CD4-positive, alpha-beta memory T cell (primary cell): ENCODE data around the gene CTNNBL1. TPM values are rescaled to one million over a fixed set of nuclear protein-coding genes. Genes with fewer than 3 reads are reported as not detected.

Source experiments
- CTCF ChIA-PET: fragments of 350-600 bp; sonication (Branson Sonifier 250); formaldehyde crosslinking; loops from one replicate; lab custom pipeline; 2021; ENCODE audit warnings: inconsistent platforms; ENCODE audit not compliant: partially characterized antibody; lab: Charles Lee
- POLR2A ChIA-PET: fragments of 350-600 bp; sonication (Branson Sonifier 250); formaldehyde crosslinking; loops from one replicate; lab custom pipeline; 2021; ENCODE audit not compliant: partially characterized antibody; lab: Charles Lee
- DNase-seq, 5 donors: peaks; one replicate each; pipeline versions ENCODE4 v3.0.0 to v3.0.0-alpha.2; 2020 to 2022; ENCODE audit warnings: mixed read lengths in 1 of 5
- H3K27ac ChIP-seq: one replicate; pipeline ENCODE4 v1.7.0; 2013; ENCODE audit warnings: low read depth, low read length
- H3K27me3 ChIP-seq: 2 replicates; pipeline ENCODE4 v1.7.0; 2013; ENCODE audit warnings: mild to moderate bottlenecking, low read length, moderate library complexity; ENCODE audit not compliant: insufficient read depth
- H3K36me3 ChIP-seq: 2 replicates; pipeline ENCODE4 v1.7.0; 2013; ENCODE audit warnings: mild to moderate bottlenecking, low read length, moderate library complexity; ENCODE audit not compliant: insufficient read depth
- H3K4me1 ChIP-seq: 2 replicates; pipeline ENCODE4 v1.7.0; 2013; ENCODE audit warnings: mild to moderate bottlenecking, low read length, moderate library complexity; ENCODE audit not compliant: insufficient read depth
- H3K4me3 ChIP-seq, 2 donors: one replicate each; pipeline ENCODE4 v1.7.0; 2013; ENCODE audit warnings: low read length in 2 of 2, mild to moderate bottlenecking in 1 of 2
- H3K9me3 ChIP-seq, 2 donors: one replicate each; pipeline ENCODE4 v1.7.0; 2013; ENCODE audit warnings: low read length in 2 of 2, control low read depth in 1 of 2; ENCODE audit not compliant: control insufficient read depth in 1 of 2
- H3K27ac Mint-ChIP-seq, 7 donors: one replicate each; pipeline ENCODE4 v1.8.0; 2020 to 2021; ENCODE audit warnings: mixed read lengths in 7 of 7, mild to moderate bottlenecking in 6 of 7, inconsistent platforms in 3 of 7, moderate library complexity in 3 of 7
- H3K27me3 Mint-ChIP-seq, 2 donors: one replicate each; pipeline ENCODE4 v1.8.0; 2020 to 2021; ENCODE audit warnings: mixed read lengths in 2 of 2
- H3K36me3 Mint-ChIP-seq, 2 donors: one replicate each; pipeline ENCODE4 v1.8.0; 2020 to 2021; ENCODE audit warnings: mixed read lengths in 2 of 2, inconsistent platforms in 1 of 2, mild to moderate bottlenecking in 1 of 2
- H3K4me1 Mint-ChIP-seq, 4 donors: one replicate each; pipeline ENCODE4 v1.8.0; 2020 to 2021; ENCODE audit warnings: mixed read lengths in 4 of 4, mild to moderate bottlenecking in 1 of 4
- H3K4me3 Mint-ChIP-seq, 8 donors: one replicate each; pipeline ENCODE4 v1.8.0; 2020 to 2021; ENCODE audit warnings: mixed read lengths in 8 of 8, mild to moderate bottlenecking in 7 of 8, moderate library complexity in 6 of 8, inconsistent platforms in 3 of 8
- H3K9me3 Mint-ChIP-seq, 8 donors: one replicate each; pipeline ENCODE4 v1.8.0; 2020 to 2021; ENCODE audit warnings: mixed read lengths in 8 of 8, mild to moderate bottlenecking in 5 of 8, inconsistent platforms in 3 of 8, moderate library complexity in 1 of 8
- intact Hi-C: fragments of 100-400 bp; cut with micrococcal nuclease; formaldehyde crosslinking; loops from one replicate; pipeline ENCODE4 v1.15.1; 2023
- polyA plus RNA-seq, 2 donors: library from polyadenylated mRNA; unstranded; fragments of 300-500 nt; fragmentation: Illumina TruSeq; gene quantifications; one replicate each; pipeline ENCODE4 v1.2.3, GENCODE V29; 2021
- total RNA-seq, 2 experiments: library from RNA; stranded (reverse); gene quantifications; one replicate each; pipeline ENCODE4 v1.2.3, GENCODE V29; 2021

Gene CTNNBL1
- total and polyA plus RNA-seq, 4 experiments from 2014 or later = 41.5 to 104 (median 64.2) TPM

DNA sequence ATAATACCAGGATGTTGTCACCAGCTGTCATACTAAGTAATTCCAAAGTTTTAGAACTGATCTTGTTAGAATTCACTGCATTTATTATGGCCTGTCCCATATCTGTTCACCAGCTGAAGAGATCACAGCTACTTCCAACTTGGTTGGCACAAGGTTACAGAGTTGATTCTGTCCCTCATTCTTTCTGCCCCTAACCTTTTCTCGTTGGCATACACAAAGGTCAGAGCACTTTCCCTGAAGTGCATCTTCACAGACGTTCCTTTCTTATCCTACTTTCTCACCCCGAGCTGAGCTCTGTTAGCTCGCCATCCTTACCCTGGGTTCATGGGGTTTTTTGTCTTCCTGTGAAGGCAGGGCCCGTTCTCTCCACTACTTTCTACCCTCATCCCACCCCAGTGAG, 143.1 kb downstream of the CTNNBL1 start:
- no peak overlapping the region for H3K27ac Mint-ChIP-seq
- peaks cover 25% of the 10 kb centered on the region in 2 donors for H3K36me3 Mint-ChIP-seq
- H3K4me1 Mint-ChIP-seq = peaks cover 0 to 9% (median 6%) of the 10 kb centered on the region in 4 donors
- no peak overlapping the region for H3K4me3 Mint-ChIP-seq
- no peaks in the 10 kb centered on the region for H3K9me3 ChIP-seq
- H3K36me3 ChIP-seq = no peaks in the 10 kb centered on the region
- no peaks in the 10 kb centered on the region for H3K27me3 ChIP-seq
- CTCF ChIA-PET = no interaction called here
- no peaks in the 10 kb centered on the region for H3K27me3 Mint-ChIP-seq
- H3K9me3 Mint-ChIP-seq = no peaks in the 10 kb centered on the region
- H3K27ac ChIP-seq = no peak overlapping the region
- no peaks in the 10 kb centered on the region for H3K4me1 ChIP-seq
- H3K4me3 ChIP-seq = no peak overlapping the region
- POLR2A ChIA-PET = no interaction called here
- DNase-seq = no peak
- intact Hi-C loops = no loop called here

DNA sequence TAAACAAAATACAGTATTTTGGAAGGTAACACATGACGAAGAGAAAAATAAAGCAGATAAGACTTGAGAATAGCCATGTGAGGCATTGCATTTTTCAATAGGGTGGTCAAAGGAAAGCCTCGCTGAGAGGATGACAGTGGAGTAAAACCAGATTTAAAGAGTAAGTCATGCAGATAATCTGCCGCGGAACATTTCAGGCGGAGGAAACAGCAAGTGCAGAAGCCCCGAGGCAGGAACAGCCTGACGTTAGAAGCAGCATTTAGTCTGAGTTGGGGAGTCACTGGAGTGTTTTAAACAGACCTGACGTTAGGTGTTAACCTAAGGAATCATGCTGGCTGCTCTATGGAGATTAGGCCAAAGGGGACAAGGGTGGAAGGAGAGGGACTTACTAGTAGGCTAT, 144.1 kb downstream of the CTNNBL1 start:
- Histone ChIP-seq H3K36me3 (peaks cover 9% of the 10 kb centered on the region), H3K27me3 (no peaks in the 10 kb centered on the region), H3K9me3 (no peaks in the 10 kb centered on the region), H3K4me1 (no peaks in the 10 kb centered on the region), H3K27ac (no peak overlapping the region), H3K4me3 (no peak overlapping the region)
- peaks cover 28 to 30% of the 10 kb centered on the region in 2 donors for H3K36me3 Mint-ChIP-seq
- H3K4me1 Mint-ChIP-seq = peaks cover 0 to 9% (median 6%) of the 10 kb centered on the region in 4 donors
- no peak overlapping the region for H3K27ac Mint-ChIP-seq
- POLR2A ChIA-PET = no interaction called here
- no peaks in the 10 kb centered on the region for H3K9me3 Mint-ChIP-seq
- intact Hi-C loops = no loop called here
- CTCF ChIA-PET = no interaction called here
- H3K27me3 Mint-ChIP-seq = no peaks in the 10 kb centered on the region
- H3K4me3 Mint-ChIP-seq = no peak overlapping the region
- no peak for DNase-seq

DNA sequence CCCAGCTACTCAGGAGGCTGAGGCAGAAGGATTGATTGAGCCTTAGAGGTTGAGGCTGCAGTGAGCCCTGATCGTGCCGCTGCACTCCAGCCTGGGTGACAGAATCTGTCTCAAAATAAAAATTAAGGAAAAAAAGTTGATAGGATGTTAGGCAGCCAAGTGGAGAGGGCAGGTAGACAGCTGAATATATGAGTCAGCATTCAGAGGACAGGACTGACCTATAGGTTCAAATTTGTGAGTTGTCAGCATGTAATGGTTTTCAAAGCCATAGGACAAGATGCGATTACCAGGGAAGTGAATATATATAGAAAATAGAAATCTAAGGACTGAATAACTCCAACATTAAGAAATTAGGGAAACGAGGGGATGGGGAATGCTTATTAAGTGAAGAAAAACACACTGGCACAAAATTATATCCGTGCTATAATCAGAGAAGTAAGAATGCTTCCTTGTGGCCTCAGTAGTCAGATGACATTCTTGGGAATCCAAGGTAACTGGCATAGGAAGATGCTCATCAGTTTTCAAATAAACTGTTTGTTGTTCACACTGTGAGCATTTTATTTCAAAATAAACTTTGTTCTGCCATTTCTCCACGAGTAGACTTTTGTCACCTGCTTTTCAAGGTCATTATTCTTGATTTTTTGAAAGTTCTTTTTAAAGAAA, 145.1 kb downstream of the CTNNBL1 start:
- CTCF ChIA-PET = no interaction called here
- peaks cover 36 to 39% of the 10 kb centered on the region in 2 donors for H3K36me3 Mint-ChIP-seq
- no peak overlapping the region for H3K27ac ChIP-seq
- H3K4me3 Mint-ChIP-seq = no peak overlapping the region
- DNase-seq = no peak
- intact Hi-C loops = no loop called here
- H3K36me3 ChIP-seq = peaks cover 15% of the 10 kb centered on the region
- no peaks in the 10 kb centered on the region for H3K4me1 ChIP-seq
- H3K4me1 Mint-ChIP-seq = peaks cover 0 to 9% (median 6%) of the 10 kb centered on the region in 4 donors
- H3K27ac Mint-ChIP-seq = no peak overlapping the region
- H3K4me3 ChIP-seq = no peak overlapping the region
- no peaks in the 10 kb centered on the region for H3K9me3 ChIP-seq
- POLR2A ChIA-PET = no interaction called here
- no peaks in the 10 kb centered on the region for H3K9me3 Mint-ChIP-seq
- H3K27me3 Mint-ChIP-seq = no peaks in the 10 kb centered on the region
- no peaks in the 10 kb centered on the region for H3K27me3 ChIP-seq

DNA sequence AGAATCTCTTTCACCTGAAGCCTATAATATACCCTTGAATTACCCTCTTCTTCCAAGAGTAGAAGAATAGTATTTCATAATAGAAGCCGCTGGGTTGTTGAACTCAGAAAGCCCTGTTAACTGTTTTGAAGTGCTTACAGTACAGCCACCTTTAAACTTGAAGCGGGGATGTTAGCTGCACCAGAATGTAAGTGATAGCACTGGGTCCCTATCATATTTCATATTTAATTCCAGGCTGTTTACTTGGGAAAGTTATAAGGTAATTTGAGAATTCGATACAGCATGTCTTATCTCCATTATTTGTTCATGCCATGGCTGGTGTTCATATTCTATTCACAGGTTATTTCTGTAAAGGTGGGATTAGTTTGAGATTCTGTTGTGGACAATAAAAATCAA, 145.6 kb downstream of the CTNNBL1 start:
- H3K4me3 Mint-ChIP-seq = no peak overlapping the region
- no peaks in the 10 kb centered on the region for H3K9me3 ChIP-seq
- H3K4me1 Mint-ChIP-seq = peaks cover 0 to 9% (median 6%) of the 10 kb centered on the region in 4 donors
- no peak for DNase-seq
- peaks cover 38 to 41% of the 10 kb centered on the region in 2 donors for H3K36me3 Mint-ChIP-seq
- POLR2A ChIA-PET = no interaction called here
- H3K27ac ChIP-seq = no peak overlapping the region
- H3K36me3 ChIP-seq = peaks cover 15% of the 10 kb centered on the region
- no peaks in the 10 kb centered on the region for H3K9me3 Mint-ChIP-seq
- no peak overlapping the region for H3K4me3 ChIP-seq
- CTCF ChIA-PET = no interaction called here
- H3K27me3 ChIP-seq = no peaks in the 10 kb centered on the region
- intact Hi-C loops = no loop called here
- H3K27me3 Mint-ChIP-seq = no peaks in the 10 kb centered on the region
- H3K4me1 ChIP-seq = no peaks in the 10 kb centered on the region
- no peak overlapping the region for H3K27ac Mint-ChIP-seq

- Histone ChIP-seq H3K27ac (no peak overlapping the region), H3K4me1 (no peaks in the 10 kb centered on the region), H3K4me3 (no peak overlapping the region), H3K36me3 (peaks cover 15% of the 10 kb centered on the region), H3K9me3 (no peaks in the 10 kb centered on the region), H3K27me3 (no peaks in the 10 kb centered on the region)
- Mint-ChIP-seq H3K27me3 (no peaks in the 10 kb centered on the region), H3K36me3 (peaks cover 40 to 46% of the 10 kb centered on the region in 2 donors), H3K27ac (peak overlapping the region in 1 of 7 donors; percentile 39), H3K9me3 (no peaks in the 10 kb centered on the region), H3K4me3 (no peak overlapping the region), H3K4me1 (peaks cover 0 to 9% (median 6%) of the 10 kb centered on the region in 4 donors)
- intact Hi-C loops = no loop called here
- ChIA-PET CTCF (no interaction called here), POLR2A (no interaction called here)
- DNase-seq = no peak
Observed at GRCh38 chr20:37839955-37840354, 146.1 kb downstream of the CTNNBL1 start.

DNA sequence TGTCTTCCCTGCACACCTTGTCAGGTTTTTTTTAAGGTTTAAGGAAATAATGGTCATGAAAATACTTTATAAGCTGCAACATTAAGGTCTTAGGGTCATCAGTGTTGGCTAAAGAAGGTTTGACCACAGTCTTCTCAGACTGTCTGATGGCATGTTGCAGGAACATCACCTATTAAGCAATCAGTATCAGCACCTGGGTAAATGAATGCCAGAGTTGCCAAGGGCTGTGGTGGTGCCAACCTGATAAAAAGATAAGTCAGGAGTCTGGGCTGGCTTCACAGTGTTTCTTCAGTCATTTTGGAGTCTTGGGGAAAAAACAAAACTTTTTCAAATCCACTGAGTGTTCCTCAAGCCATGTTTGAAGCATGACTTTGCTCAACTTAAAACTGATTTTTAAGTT, 147.6 kb downstream of the CTNNBL1 start:
- H3K4me3 ChIP-seq = no peak overlapping the region
- no peaks in the 10 kb centered on the region for H3K4me1 ChIP-seq
- H3K9me3 ChIP-seq = no peaks in the 10 kb centered on the region
- no peak overlapping the region for H3K27ac Mint-ChIP-seq
- intact Hi-C loops = no loop called here
- no peak for DNase-seq
- H3K4me1 Mint-ChIP-seq = peaks cover 0 to 6% (median 1%) of the 10 kb centered on the region in 4 donors
- no peaks in the 10 kb centered on the region for H3K27me3 ChIP-seq
- CTCF ChIA-PET = no interaction called here
- H3K27ac ChIP-seq = no peak overlapping the region
- POLR2A ChIA-PET = no interaction called here
- peaks cover 15% of the 10 kb centered on the region for H3K36me3 ChIP-seq
- no peak overlapping the region for H3K4me3 Mint-ChIP-seq
- no peaks in the 10 kb centered on the region for H3K27me3 Mint-ChIP-seq
- H3K36me3 Mint-ChIP-seq = peaks cover 48 to 57% of the 10 kb centered on the region in 2 donors
- no peaks in the 10 kb centered on the region for H3K9me3 Mint-ChIP-seq

GRCh38 chr20:37841971-37842370, 148.1 kb downstream of the CTNNBL1 start:
- Histone ChIP-seq H3K27me3 (no peaks in the 10 kb centered on the region), H3K27ac (no peak overlapping the region), H3K36me3 (peaks cover 15% of the 10 kb centered on the region), H3K4me1 (no peaks in the 10 kb centered on the region), H3K4me3 (no peak overlapping the region), H3K9me3 (no peaks in the 10 kb centered on the region)
- Mint-ChIP-seq H3K27ac (peak overlapping the region in 1 of 7 donors; percentile 6), H3K4me1 (peaks cover 0 to 5% (median 0%) of the 10 kb centered on the region in 4 donors), H3K9me3 (no peaks in the 10 kb centered on the region), H3K4me3 (no peak overlapping the region), H3K27me3 (no peaks in the 10 kb centered on the region), H3K36me3 (peaks cover 54 to 63% of the 10 kb centered on the region in 2 donors)
- DNase-seq = no peak
- intact Hi-C loops = no loop called here
- POLR2A ChIA-PET = no interaction called here
- CTCF ChIA-PET = no interaction called here
